HepG2 (cell line): Measurements from ENCODE around the gene CCNYL1. TPM values are rescaled to one million over a fixed set of nuclear protein-coding genes. Genes with fewer than 3 reads are reported as not detected.
A peak's percentile ranks its signal among the peaks of the same experiment; 100 is the strongest.

ENCODE experiments used
- CBX5 ChIP-seq: sonication (generic); formaldehyde crosslinking; IDR thresholded peaks from 2 replicates; pipeline ENCODE4 v1.4.0; 2020; ENCODE audit warnings: missing genetic modification reagents, borderline replicate concordance
- DPF2 ChIP-seq: sonication (generic); formaldehyde crosslinking; IDR thresholded peaks from 2 replicates; pipeline ENCODE4 v1.4.0; 2020; ENCODE audit warnings: mild to moderate bottlenecking, low read depth, missing genetic modification reagents, borderline replicate concordance
- FOSL2 ChIP-seq: sonication (generic); formaldehyde crosslinking; IDR thresholded peaks from 2 replicates; pipeline ENCODE4 v1.4.0; 2020; ENCODE audit warnings: missing genetic modification reagents
- GPN1 ChIP-seq: sonication (generic); formaldehyde crosslinking; IDR thresholded peaks from 2 replicates; pipeline ENCODE4 v1.5.1; 2020; ENCODE audit warnings: missing genetic modification reagents, borderline replicate concordance
- KDM1A ChIP-seq: IDR thresholded peaks from 2 replicates; pipeline ENCODE4 v1.6.1; 2016; ENCODE audit warnings: missing compliant biosample characterization
- PAF1 ChIP-seq: IDR thresholded peaks from 2 replicates; pipeline ENCODE4 v1.6.1; 2016; ENCODE audit warnings: missing genetic modification reagents, missing compliant biosample characterization
- PRPF4 ChIP-seq: fragments of 200-400 bp; formaldehyde crosslinking; IDR thresholded peaks from 2 replicates; pipeline ENCODE4 v1.6.1; 2016; ENCODE audit warnings: low read length, low read depth; ENCODE audit not compliant: poor library complexity, severe bottlenecking
- SMAD1 ChIP-seq: sonication (generic); formaldehyde crosslinking; IDR thresholded peaks from 2 replicates; pipeline ENCODE4 v1.4.0; 2020; ENCODE audit warnings: missing genetic modification reagents, low read depth, mild to moderate bottlenecking, borderline replicate concordance
- YEATS2 ChIP-seq: sonication (generic); formaldehyde crosslinking; IDR thresholded peaks from 2 replicates; pipeline ENCODE4 v1.4.0; 2020; ENCODE audit warnings: missing genetic modification reagents, borderline replicate concordance
- ZNF451 ChIP-seq: sonication (generic); formaldehyde crosslinking; IDR thresholded peaks from 2 replicates; pipeline ENCODE4 v1.5.0; 2020; ENCODE audit warnings: mild to moderate bottlenecking, missing genetic modification reagents
- ZNF496 ChIP-seq: sonication (generic); formaldehyde crosslinking; IDR thresholded peaks from 2 replicates; pipeline ENCODE4 v1.8.1; 2023; ENCODE audit warnings: mild to moderate bottlenecking, moderate library complexity, missing genetic modification reagents; ENCODE audit not compliant: insufficient replicate concordance
- ZNF749 ChIP-seq: sonication (generic); formaldehyde crosslinking; IDR thresholded peaks from 2 replicates; pipeline ENCODE4 v1.8.0; 2022; ENCODE audit warnings: mild to moderate bottlenecking, missing genetic modification reagents, moderate library complexity, borderline replicate concordance
- ZNF83 ChIP-seq: sonication (generic); formaldehyde crosslinking; IDR thresholded peaks from 2 replicates; pipeline ENCODE4 v1.4.0; 2020; ENCODE audit warnings: missing genetic modification reagents, mild to moderate bottlenecking, borderline replicate concordance
- ZNF839 ChIP-seq: sonication (generic); formaldehyde crosslinking; IDR thresholded peaks from 2 replicates; pipeline ENCODE4 v1.4.0; 2020; ENCODE audit warnings: missing genetic modification reagents, mild to moderate bottlenecking, borderline replicate concordance
- polyA plus RNA-seq, 8 experiments: library from polyadenylated mRNA; depleted of rRNA in 3 of 8; stranded (reverse) in 7 of 8; unstranded in 1 of 8; fragments of >200 nt; fragmentation: Illumina TruSeq in 4 of 8; extraction: Trizol in 4 of 8; gene quantifications; 2 replicates each; pipeline versions ENCODE4 v1.2.1 to v1.2.3, GENCODE V29; 2011 to 2016; ENCODE audit warnings: low read depth in 4 of 8, missing spikeins in 1 of 8, mixed read lengths in 1 of 8; ENCODE audit not compliant: insufficient read depth in 1 of 8
- total RNA-seq, 5 experiments: library from RNA; depleted of rRNA; stranded (reverse); fragments of >200 nt; fragmentation: Illumina TruSeq; extraction: Trizol; gene quantifications; 2 replicates each; pipeline ENCODE4 v1.2.3, GENCODE V29; 2016; ENCODE audit warnings: low read depth in 1 of 5
- TF ChIP-seq, protein P1 (sequence below): sonication (generic); formaldehyde crosslinking; IDR thresholded peaks from 2 replicates; pipeline ENCODE4 v1.4.0; 2020; ENCODE audit warnings: missing genetic modification reagents, mild to moderate bottlenecking, borderline replicate concordance
- TF ChIP-seq, protein P2 (sequence below): IDR thresholded peaks from 2 replicates; pipeline ENCODE4 v1.6.1; 2016; ENCODE audit warnings: low read depth, missing genetic modification reagents, missing compliant biosample characterization
- TF ChIP-seq, protein P3 (sequence below): IDR thresholded peaks from 2 replicates; pipeline ENCODE4 v1.6.1; 2012; ENCODE audit warnings: inconsistent platforms
- TF ChIP-seq, protein P4 (sequence below): sonication (generic); formaldehyde crosslinking; IDR thresholded peaks from 2 replicates; pipeline ENCODE4 v1.5.1; 2020; ENCODE audit warnings: mild to moderate bottlenecking, moderate library complexity, missing genetic modification reagents

The CCNYL1 gene
- total and polyA plus RNA-seq, 2 of the 13 experiments (the other 11 are each of a cell fraction or from before 2014, with no cell fraction given) = 12.5 to 16.2 TPM

GRCh38 chr2:207734636-207735512 lies 23.4 kb downstream of the CCNYL1 start (continued):
- TF ChIP-seq, protein P1, sequence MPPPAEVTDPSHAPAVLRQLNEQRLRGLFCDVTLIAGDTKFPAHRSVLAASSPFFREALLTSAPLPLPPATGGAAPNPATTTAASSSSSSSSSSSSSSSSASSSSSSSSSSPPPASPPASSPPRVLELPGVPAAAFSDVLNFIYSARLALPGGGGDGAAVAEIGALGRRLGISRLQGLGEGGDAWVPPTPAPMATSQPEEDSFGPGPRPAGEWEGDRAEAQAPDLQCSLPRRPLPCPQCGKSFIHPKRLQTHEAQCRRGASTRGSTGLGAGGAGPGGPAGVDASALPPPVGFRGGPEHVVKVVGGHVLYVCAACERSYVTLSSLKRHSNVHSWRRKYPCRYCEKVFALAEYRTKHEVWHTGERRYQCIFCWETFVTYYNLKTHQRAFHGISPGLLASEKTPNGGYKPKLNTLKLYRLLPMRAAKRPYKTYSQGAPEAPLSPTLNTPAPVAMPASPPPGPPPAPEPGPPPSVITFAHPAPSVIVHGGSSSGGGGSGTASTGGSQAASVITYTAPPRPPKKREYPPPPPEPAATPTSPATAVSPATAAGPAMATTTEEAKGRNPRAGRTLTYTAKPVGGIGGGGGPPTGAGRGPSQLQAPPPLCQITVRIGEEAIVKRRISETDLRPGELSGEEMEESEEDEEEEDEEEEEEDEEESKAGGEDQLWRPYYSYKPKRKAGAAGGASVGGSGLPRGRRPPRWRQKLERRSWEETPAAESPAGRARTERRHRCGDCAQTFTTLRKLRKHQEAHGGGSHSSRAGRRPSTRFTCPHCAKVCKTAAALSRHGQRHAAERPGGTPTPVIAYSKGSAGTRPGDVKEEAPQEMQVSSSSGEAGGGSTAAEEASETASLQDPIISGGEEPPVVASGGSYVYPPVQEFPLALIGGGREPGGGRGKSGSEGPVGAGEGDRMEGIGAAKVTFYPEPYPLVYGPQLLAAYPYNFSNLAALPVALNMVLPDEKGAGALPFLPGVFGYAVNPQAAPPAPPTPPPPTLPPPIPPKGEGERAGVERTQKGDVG (CRISPR knock-in tag) = no peak
- TF ChIP-seq ZNF451 (CRISPR knock-in tag) (no peak), SMAD1 (CRISPR knock-in tag) (no peak), PAF1 (no peak), FOSL2 (peak; percentile 55; the same call in 1 of the 2 replicates), PRPF4 (no peak), ZNF839 (CRISPR knock-in tag) (no peak), GPN1 (CRISPR knock-in tag) (no peak), KDM1A (CRISPR knock-in tag) (no peak), ZNF83 (CRISPR knock-in tag) (no peak), ZNF749 (CRISPR knock-in tag) (no peak), YEATS2 (no peak), CBX5 (CRISPR knock-in tag) (no peak), ZNF496 (CRISPR knock-in tag) (no peak), DPF2 (CRISPR knock-in tag) (peak; percentile 91; the same call in 1 of the 2 replicates)
- TF ChIP-seq, protein P2, sequence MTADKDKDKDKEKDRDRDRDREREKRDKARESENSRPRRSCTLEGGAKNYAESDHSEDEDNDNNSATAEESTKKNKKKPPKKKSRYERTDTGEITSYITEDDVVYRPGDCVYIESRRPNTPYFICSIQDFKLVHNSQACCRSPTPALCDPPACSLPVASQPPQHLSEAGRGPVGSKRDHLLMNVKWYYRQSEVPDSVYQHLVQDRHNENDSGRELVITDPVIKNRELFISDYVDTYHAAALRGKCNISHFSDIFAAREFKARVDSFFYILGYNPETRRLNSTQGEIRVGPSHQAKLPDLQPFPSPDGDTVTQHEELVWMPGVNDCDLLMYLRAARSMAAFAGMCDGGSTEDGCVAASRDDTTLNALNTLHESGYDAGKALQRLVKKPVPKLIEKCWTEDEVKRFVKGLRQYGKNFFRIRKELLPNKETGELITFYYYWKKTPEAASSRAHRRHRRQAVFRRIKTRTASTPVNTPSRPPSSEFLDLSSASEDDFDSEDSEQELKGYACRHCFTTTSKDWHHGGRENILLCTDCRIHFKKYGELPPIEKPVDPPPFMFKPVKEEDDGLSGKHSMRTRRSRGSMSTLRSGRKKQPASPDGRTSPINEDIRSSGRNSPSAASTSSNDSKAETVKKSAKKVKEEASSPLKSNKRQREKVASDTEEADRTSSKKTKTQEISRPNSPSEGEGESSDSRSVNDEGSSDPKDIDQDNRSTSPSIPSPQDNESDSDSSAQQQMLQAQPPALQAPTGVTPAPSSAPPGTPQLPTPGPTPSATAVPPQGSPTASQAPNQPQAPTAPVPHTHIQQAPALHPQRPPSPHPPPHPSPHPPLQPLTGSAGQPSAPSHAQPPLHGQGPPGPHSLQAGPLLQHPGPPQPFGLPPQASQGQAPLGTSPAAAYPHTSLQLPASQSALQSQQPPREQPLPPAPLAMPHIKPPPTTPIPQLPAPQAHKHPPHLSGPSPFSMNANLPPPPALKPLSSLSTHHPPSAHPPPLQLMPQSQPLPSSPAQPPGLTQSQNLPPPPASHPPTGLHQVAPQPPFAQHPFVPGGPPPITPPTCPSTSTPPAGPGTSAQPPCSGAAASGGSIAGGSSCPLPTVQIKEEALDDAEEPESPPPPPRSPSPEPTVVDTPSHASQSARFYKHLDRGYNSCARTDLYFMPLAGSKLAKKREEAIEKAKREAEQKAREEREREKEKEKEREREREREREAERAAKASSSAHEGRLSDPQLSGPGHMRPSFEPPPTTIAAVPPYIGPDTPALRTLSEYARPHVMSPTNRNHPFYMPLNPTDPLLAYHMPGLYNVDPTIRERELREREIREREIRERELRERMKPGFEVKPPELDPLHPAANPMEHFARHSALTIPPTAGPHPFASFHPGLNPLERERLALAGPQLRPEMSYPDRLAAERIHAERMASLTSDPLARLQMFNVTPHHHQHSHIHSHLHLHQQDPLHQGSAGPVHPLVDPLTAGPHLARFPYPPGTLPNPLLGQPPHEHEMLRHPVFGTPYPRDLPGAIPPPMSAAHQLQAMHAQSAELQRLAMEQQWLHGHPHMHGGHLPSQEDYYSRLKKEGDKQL (CRISPR knock-in tag) = no peak
- TF ChIP-seq, protein P3, sequence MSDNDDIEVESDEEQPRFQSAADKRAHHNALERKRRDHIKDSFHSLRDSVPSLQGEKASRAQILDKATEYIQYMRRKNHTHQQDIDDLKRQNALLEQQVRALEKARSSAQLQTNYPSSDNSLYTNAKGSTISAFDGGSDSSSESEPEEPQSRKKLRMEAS = no peak
- TF ChIP-seq, protein P4, sequence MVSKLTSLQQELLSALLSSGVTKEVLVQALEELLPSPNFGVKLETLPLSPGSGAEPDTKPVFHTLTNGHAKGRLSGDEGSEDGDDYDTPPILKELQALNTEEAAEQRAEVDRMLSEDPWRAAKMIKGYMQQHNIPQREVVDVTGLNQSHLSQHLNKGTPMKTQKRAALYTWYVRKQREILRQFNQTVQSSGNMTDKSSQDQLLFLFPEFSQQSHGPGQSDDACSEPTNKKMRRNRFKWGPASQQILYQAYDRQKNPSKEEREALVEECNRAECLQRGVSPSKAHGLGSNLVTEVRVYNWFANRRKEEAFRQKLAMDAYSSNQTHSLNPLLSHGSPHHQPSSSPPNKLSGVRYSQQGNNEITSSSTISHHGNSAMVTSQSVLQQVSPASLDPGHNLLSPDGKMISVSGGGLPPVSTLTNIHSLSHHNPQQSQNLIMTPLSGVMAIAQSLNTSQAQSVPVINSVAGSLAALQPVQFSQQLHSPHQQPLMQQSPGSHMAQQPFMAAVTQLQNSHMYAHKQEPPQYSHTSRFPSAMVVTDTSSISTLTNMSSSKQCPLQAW = no peak
